ENCODE measurements around the gene RTTN. TPM values are rescaled to one million over a fixed set of nuclear protein-coding genes. Genes with fewer than 3 reads are reported as not detected.
A peak's percentile ranks its signal among the peaks of the same experiment; 100 is the strongest.

RTTN gene
- total RNA-seq, 2 donors from 2014 or later, result 7.1 to 10.0 TPM

DNA sequence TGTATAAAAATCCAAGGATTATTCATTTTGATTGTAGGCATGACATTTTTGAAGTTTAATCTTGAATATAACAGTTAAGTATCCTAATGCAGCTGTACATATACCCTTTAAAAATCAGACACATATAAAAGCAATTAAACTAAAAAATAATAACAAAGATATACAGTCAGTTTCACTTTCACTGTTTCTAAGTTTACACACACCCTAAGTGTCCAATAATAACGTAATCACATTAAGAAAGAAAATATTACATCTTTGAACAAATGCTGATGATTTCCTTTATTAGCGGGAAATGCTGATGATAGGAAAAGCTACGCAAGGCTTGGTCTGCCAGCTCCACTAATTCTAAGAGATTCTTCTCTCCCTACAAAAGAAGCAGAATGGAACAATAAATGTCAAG is 38.8 kb downstream of the RTTN start:
- intact Hi-C loops (cut with DNase I, micrococcal nuclease), result no loop called here
- ATAC-seq, result no peak
- DNase-seq, result no peak

DNA sequence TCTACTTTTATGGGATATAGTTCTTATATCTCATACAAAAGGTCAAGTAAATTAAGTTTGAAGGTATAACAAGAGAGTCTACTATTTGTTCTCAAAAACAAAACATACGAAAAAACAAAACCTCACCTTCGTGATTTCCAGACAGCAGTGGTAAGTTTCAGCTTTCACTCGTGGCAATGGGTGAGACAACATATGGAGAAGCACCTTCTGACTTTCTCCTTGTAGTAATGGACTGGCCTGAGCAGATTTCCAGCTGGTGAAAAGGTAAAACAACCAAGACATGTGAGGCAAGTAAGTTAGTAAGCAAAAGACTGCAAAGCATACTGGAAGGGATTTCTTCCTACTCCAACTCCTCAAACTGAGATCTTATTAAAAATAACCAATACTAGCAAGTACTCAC is 39.6 kb downstream of the RTTN start:
- intact Hi-C loops (cut with DNase I, micrococcal nuclease), result no loop called here
- DNase-seq, result no peak
- no peak for ATAC-seq

GRCh38 chr18:70160073-70160678 is 45.3 kb downstream of the RTTN start:
- DNase-seq (no peak), ATAC-seq (no peak)
- intact Hi-C loops (cut with DNase I, micrococcal nuclease), result no loop called here

- DNase-seq (no peak), ATAC-seq (no peak)
- intact Hi-C loops (cut with DNase I, micrococcal nuclease), result no loop called here
These were observed 46.3 kb downstream of the RTTN start for GRCh38 chr18:70158992-70159717.

DNA sequence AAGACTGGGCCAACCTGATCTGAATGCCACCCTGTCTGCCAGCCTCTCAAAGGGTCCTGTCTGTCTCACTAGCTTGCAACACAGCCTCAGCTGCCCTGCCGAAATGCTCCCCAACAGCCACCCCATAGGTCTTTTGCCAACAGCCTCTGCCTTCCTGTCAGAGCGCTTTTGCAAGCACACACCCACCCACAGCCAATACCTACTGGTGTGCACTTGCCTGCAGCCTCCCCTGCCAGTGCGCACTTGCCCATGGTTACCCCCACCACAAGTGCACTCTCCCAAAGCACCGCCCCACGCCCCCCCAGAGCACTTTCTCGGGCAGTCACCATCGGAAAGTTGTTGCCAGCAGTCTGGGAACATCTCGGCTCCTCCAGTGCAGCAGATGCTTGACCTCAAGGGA is 48.6 kb downstream of the RTTN start:
- no peak for DNase-seq

GRCh38 chr18:70154591-70155194 is 50.8 kb downstream of the RTTN start:
- ATAC-seq (peak; percentile 41), DNase-seq (no peak)
- intact Hi-C loops (cut with DNase I, micrococcal nuclease), result no loop called here

More for the DNA sequence above, 48.6 kb downstream of the RTTN start:
- ATAC-seq, result no peak
- intact Hi-C loops (cut with DNase I, micrococcal nuclease), result no loop called here

DNA sequence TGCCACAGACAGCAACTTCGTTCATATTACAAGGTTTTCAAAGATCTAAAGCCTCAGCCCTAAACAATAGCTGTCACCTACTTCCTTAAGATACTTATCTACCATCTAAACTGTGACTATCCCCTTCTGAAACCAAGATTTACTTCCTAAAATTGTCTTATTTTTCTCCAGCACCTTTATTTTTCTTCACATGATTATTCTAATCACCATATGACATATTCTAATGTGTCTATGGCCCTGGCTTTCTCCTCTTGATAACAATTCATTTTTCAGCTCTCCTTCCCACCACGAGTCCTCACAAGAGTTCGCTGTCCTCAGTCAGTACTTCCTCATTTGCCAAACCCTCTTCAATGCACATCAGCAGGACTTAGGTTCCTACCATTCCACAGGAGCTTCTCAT is 53.9 kb downstream of the RTTN start:
- no peak for DNase-seq
- ATAC-seq, result no peak
- intact Hi-C loops (cut with DNase I, micrococcal nuclease), result no loop called here

- no peak for DNase-seq
- intact Hi-C loops (cut with DNase I, micrococcal nuclease), result no loop called here
- no peak for ATAC-seq
These were observed 55.7 kb downstream of the RTTN start for GRCh38 chr18:70149616-70150301.

DNA sequence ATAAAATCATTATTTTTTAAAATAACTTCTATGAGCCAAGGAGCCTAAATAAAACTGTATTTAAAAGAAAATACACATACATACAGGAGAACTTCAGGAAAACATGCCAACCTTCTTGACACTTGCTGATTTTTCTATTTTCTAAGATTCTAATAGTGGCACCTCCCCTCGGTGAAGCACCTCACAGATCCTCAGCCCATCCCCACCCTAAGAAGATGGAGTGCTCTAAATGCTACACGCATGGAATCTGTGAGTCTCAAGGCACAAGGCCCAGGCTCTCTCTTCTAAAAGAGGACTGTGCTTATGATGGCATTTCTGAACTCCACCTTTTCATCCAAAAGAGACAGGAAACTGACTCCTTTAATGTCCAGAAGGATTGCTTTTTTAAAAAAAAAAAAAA is 56.3 kb downstream of the RTTN start:
- DNase-seq, result no peak
- intact Hi-C loops (cut with DNase I, micrococcal nuclease), result no loop called here
- no peak for ATAC-seq

- DNase-seq (no peak), ATAC-seq (no peak)
- intact Hi-C loops (cut with DNase I, micrococcal nuclease), result no loop called here
These were observed 57.2 kb downstream of the RTTN start for GRCh38 chr18:70148039-70148938.

GRCh38 chr18:70146174-70146573 is 59.3 kb downstream of the RTTN start:
- intact Hi-C loops (cut with DNase I, micrococcal nuclease), result no loop called here
- no peak for ATAC-seq
- DNase-seq, result no peak

DNA sequence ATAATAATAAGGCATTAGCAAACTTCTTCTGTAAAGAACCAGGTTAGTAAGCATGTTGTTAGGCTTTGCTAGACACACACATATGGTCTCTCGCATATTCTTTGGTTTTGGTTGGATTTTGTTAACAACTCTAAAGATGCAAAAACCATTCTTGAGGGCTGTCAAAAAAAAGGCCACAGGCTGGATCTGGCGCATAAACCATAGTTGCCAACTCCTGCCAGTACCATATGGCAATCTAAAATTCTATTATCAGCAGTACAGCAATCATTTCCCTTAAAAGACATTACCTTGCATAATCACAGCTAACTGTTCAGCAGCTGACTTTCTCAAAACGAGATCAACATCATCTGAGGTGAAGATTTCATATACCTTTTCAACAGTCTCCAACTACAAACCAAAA is 63.5 kb downstream of the RTTN start:
- intact Hi-C loops (cut with DNase I, micrococcal nuclease), result no loop called here
- DNase-seq, result no peak
- no peak for ATAC-seq

DNA sequence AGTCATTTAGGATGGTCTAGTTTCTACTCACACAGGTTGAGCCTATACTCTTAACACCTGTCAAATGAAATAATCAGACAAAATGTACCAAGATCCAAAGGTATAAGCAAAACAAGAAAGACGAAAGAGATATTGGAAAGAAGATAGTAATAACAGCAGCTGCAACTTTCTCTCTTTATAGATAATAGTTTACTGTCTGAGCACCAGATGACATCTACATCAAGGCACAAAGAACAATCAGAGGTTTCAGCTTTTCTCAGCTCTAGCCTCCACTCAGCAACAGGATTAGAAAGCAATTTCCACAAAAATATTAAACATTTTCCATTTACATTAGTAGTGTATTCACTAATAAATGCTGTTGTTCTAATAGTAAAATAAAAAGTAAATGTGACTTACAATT is 66.3 kb downstream of the RTTN start:
- no peak for DNase-seq
- intact Hi-C loops (cut with DNase I, micrococcal nuclease), result no loop called here
- no peak for ATAC-seq

- ATAC-seq, result no peak
- intact Hi-C loops (cut with DNase I, micrococcal nuclease), result no loop called here
- no peak for DNase-seq
These were observed 69.9 kb downstream of the RTTN start for GRCh38 chr18:70135604-70136003.

GRCh38 chr18:70132999-70133398 is 72.5 kb downstream of the RTTN start:
- ATAC-seq, result no peak
- intact Hi-C loops (cut with DNase I, micrococcal nuclease), result no loop called here
- DNase-seq, result no peak

DNA sequence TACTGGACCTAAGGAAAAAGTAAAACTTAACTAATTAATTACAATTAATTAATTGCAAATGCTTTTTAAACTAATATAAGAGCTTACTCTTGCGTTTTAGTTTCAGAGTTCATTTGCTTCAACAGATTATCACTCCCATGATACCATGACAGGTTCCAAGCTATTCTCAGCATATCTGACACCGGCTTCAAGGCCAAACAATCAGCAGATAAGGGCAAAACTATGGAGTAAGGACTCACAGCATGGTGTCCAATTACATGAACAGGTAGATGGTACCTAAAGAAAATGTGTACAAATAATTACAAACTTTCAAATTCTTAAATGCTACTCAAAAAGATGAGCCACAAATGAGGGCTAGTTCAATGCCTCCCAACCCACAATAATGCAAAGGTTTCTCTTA is 77.2 kb downstream of the RTTN start:
- ATAC-seq, result no peak
- DNase-seq, result no peak
- intact Hi-C loops (cut with DNase I, micrococcal nuclease), result no loop called here

DNA sequence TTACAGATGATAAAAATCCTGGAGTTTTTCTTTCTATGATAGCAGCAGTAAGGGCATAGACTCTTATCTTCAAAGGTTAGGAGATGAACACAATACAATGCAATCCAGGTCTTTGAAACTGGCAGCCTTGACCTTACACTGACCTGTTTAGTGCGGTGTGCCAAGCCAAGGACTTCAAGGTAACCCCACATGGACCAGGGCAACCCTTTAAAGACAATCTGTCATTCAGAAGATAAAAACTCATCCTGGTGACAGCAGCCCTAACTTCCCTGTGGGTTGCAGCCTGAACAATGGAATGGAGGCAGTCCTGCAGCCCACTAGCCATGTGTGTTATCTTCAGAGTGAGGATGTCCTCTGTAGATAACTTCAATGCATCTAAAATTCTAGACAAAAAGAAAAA is 78.1 kb downstream of the RTTN start:
- ATAC-seq, result no peak
- intact Hi-C loops (cut with DNase I, micrococcal nuclease), result no loop called here
- DNase-seq, result no peak

GRCh38 chr18:70126832-70127231 is 78.7 kb downstream of the RTTN start:
- DNase-seq (no peak), ATAC-seq (no peak)
- intact Hi-C loops (cut with DNase I, micrococcal nuclease), result no loop called here

DNA sequence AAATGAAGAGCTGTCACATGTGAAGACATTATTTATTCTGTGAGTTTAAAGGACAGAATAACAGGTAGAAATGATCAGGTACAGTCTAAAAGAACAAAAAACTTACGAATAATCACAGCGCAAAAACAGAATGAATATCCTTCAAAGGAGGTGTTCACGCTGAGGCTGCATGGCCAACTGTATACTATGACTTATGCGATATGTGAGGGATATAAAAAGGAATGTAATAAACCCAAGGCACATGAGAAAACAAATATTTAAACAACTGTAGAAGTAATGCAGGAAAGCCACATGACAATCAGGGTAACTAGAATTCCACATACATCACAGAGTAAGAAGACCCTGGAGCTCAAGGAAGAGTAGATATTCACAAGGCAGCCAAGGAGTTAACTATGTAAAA is 81.3 kb downstream of the RTTN start:
- DNase-seq (no peak), ATAC-seq (peak; percentile 93)
- intact Hi-C loops (cut with DNase I, micrococcal nuclease), result no loop called here

Measured in left colon (tissue), 2 donors.